Keratinocyte (primary cell): ENCODE data around the gene ECI1. TPM values are rescaled to one million over a fixed set of nuclear protein-coding genes. Genes with fewer than 3 reads are reported as not detected.

Source experiments
- DNase-seq: peaks from one replicate; pipeline ENCODE4 v3.0.0-alpha.2; 2011; ENCODE audit warnings: low read depth, missing footprints, low spot score
- FAIRE-seq: peaks from 2 replicates; lab custom pipeline; 2011; peaks lifted over from hg19 to GRCh38; lab: Jason Lieb, UNC
- H2AFZ ChIP-seq: 2 replicates; pipeline ENCODE4 v1.6.0; 2012; ENCODE audit warnings: low read length, control low read depth, inconsistent platforms; ENCODE audit not compliant: control insufficient read depth
- H3K27ac ChIP-seq: 2 replicates; pipeline ENCODE4 v1.5.1; 2011; ENCODE audit warnings: low read length; ENCODE audit not compliant: control insufficient read depth, insufficient read depth
- H3K27me3 ChIP-seq: 3 replicates; pipeline ENCODE4 v1.6.0; 2011; ENCODE audit warnings: low read length; ENCODE audit not compliant: control insufficient read depth, insufficient read depth; ENCODE audit errors: extremely low read depth
- H3K36me3 ChIP-seq, 2 experiments: 2 replicates in 1 of 2; 3 replicates in 1 of 2; pipeline ENCODE4 v1.5.1; 2011; ENCODE audit warnings: low read length in 2 of 2, mild to moderate bottlenecking in 1 of 2; ENCODE audit not compliant: control insufficient read depth in 2 of 2, insufficient read depth in 2 of 2; ENCODE audit errors: extremely low read depth in 1 of 2
- H3K4me1 ChIP-seq: 3 replicates; pipeline ENCODE4 v1.5.1; 2011; ENCODE audit warnings: low read length; ENCODE audit not compliant: control insufficient read depth, insufficient read depth; ENCODE audit errors: extremely low read depth
- H3K4me2 ChIP-seq: 3 replicates; pipeline ENCODE4 v1.6.0; 2011; ENCODE audit warnings: low read depth, low read length; ENCODE audit not compliant: control insufficient read depth, insufficient read depth; ENCODE audit errors: extremely low read depth
- H3K4me3 ChIP-seq, 3 experiments: fragments of 200-600 bp in 1 of 3; sonication (generic) in 1 of 3; 2 replicates in 2 of 3; 3 replicates in 1 of 3; pipeline ENCODE4 v1.5.1; 2011 to 2016; ENCODE audit warnings: low read length in 3 of 3, mild to moderate bottlenecking in 3 of 3, control low read depth in 2 of 3, inconsistent platforms in 1 of 3, low read depth in 1 of 3, mixed read lengths in 1 of 3, mixed run types in 1 of 3, moderate library complexity in 1 of 3; ENCODE audit not compliant: control insufficient read depth in 2 of 3, insufficient read depth in 2 of 3; ENCODE audit errors: extremely low read depth in 1 of 3
- H3K79me2 ChIP-seq: 2 replicates; pipeline ENCODE4 v1.6.0; 2012; ENCODE audit warnings: low read length; ENCODE audit not compliant: control insufficient read depth, insufficient read depth
- H3K9ac ChIP-seq: 3 replicates; pipeline ENCODE4 v1.6.0; 2011; ENCODE audit warnings: low read length; ENCODE audit not compliant: control insufficient read depth, insufficient read depth; ENCODE audit errors: extremely low read depth
- H3K9me1 ChIP-seq: 3 replicates; pipeline ENCODE4 v1.6.0; 2011; ENCODE audit warnings: low read length; ENCODE audit not compliant: control insufficient read depth, insufficient read depth; ENCODE audit errors: extremely low read depth
- H3K9me3 ChIP-seq: 2 replicates; pipeline ENCODE4 v1.5.1; 2012; ENCODE audit warnings: low read depth, low read length; ENCODE audit not compliant: control insufficient read depth
- H4K20me1 ChIP-seq: 3 replicates; pipeline ENCODE4 v1.6.0; 2011; ENCODE audit warnings: low read length; ENCODE audit not compliant: control insufficient read depth, insufficient read depth; ENCODE audit errors: extremely low read depth
- CTCF ChIP-seq, 3 experiments: IDR thresholded peaks in 1 of 3; conservative IDR thresholded peaks in 1 of 3; optimal IDR thresholded peaks in 1 of 3; 2 replicates in 2 of 3; 3 replicates in 1 of 3; pipeline versions ENCODE3 to v1.5.1; 2011; ENCODE audit warnings: low read length in 3 of 3, mild to moderate bottlenecking in 3 of 3, moderate library complexity in 2 of 3, control low read depth in 1 of 3, inconsistent platforms in 1 of 3; ENCODE audit not compliant: insufficient read depth in 2 of 3; ENCODE audit errors: extremely low read depth in 1 of 3
- EZH2 ChIP-seq: IDR thresholded peaks from one replicate; pipeline ENCODE4 v1.6.1; 2012; ENCODE audit warnings: inconsistent platforms, mild to moderate bottlenecking, low read length, moderate library complexity
- dilution Hi-C: fragments of 300-500 bp; cut with MboI; formaldehyde crosslinking; loops from one replicate; pipeline ENCODE4 v1.7.0; 2020; ENCODE audit warnings: low sequenced_read_pairs; ENCODE audit not compliant: extremely low pct_ligation_motif_present
- polyA plus RNA-seq, 5 experiments: library from polyadenylated mRNA; depleted of rRNA in 3 of 5; stranded (reverse) in 3 of 5; stranded (forward) in 1 of 5; unstranded in 1 of 5; fragments of >200 nt; gene quantifications; 1 replicate in 1 of 5; 2 replicates in 3 of 5; 3 replicates in 1 of 5; pipeline versions ENCODE4 v1.2.1 to v1.2.3, GENCODE V29; 2011 to 2012; ENCODE audit warnings: missing spikeins in 2 of 5, low read depth in 1 of 5, low replicate concordance in 1 of 5

Gene ECI1
- polyA plus RNA-seq, 1 donor (not counting 4 experiments of a cell fraction or from before 2014, with no cell fraction given), result 19.7 TPM

DNA sequence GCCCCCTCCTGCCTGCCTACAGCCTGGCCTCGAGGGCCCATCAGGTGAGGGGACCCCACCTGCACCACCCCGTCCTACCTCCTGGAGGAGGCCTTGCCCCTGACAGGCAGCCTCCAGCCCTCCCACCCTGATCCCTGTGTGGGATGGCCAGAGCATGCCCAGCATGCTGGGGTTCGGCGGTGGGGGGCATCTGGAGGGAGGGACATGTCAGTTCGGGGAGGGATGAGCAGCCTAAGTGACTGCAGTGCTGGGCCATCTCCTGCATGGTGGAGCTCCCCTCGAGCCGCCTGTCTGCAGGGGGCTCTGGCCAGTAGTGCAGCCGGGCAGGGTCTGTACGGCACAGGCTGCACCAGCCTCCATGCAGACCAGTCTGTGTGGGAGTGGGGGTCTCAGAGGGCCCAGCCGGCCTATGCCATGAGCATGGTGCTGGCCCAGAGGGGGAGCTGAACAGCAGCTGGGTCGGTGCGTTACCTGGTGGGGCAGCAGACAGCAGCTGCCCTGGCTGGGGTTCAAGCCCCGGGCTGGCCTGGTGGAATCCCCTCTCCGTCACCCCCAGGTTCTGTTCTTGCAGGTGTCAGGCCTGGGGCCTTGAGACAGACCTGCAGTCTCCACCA lies 20.6 kb upstream of the ECI1 start:
- peaks cover 9% of the 10 kb centered on the region for H3K4me1 ChIP-seq
- no peak overlapping the region for H2AFZ ChIP-seq
- no peak for FAIRE-seq
- H3K27ac ChIP-seq, result no peak overlapping the region
- TF ChIP-seq CTCF (optimal IDR thresholded peaks at IDR 0.05 in 1 of 3, IDR thresholded peaks at IDR 0.05 in 1 of 3, conservative IDR thresholded peaks at IDR 0.05 in 1 of 3; ENCODE audit: extremely low read depth in 1 of 3, insufficient read depth in 2 of 3, low read length in 3 of 3) (no peak), EZH2 (no peak)
- DNase-seq, result no peak
- H3K9me3 ChIP-seq, result no peaks in the 10 kb centered on the region
- H3K9me1 ChIP-seq, result no peaks in the 10 kb centered on the region
- no peak overlapping the region for H3K9ac ChIP-seq
- dilution Hi-C loops, result no loop called here
- H3K4me3 ChIP-seq, result no peak overlapping the region
- H3K4me2 ChIP-seq, result no peak overlapping the region
- H3K36me3 ChIP-seq, result peaks cover 0 to 1% of the 10 kb centered on the region in 2 experiments
- H4K20me1 ChIP-seq, result peaks cover 2% of the 10 kb centered on the region
- peaks cover 16% of the 10 kb centered on the region for H3K79me2 ChIP-seq
- H3K27me3 ChIP-seq, result no peaks in the 10 kb centered on the region

DNA sequence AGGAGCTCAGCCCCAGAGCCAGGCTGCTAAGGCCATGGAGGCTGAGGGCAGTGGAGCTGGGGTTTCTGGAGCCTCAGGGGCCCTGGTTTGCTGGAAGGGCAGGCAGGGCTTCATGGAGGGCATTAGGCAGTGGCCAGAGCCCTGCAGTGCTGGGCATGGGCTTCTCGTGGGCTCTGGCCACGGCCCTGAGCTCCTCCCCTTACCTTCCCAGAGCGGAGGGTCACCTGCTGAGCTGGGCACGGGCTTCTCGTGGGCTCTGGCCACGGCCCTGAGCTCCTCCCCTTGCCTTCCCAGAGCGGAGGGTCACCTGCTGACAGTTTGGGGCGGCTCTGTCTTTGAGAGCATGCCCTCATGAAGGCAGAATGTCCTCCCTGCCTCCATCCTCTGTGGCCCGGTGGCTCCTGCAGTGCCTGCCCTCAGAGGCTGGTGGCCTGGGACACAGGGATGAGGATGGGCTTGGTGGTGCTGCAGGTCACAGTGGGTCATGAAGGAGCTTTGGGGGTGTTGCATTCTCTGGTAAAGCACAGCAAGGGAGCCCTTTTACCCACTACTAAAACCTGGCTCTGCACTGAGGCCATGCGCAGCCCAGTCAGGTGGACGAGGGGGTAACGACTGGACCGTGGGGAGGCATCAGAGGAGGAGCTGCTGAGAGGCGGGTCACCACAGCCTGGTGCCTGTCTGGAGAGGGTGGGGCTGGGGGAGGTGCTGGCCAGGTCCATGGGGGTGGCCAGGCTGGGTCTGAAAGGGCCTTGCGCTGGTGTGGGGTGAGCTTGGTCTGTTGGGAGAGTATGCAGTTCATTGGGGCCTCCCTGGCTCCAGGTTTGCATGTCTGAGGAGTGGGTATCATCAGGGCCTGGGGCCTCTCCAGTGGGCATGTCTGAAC lies 19.4 kb upstream of the ECI1 start:
- FAIRE-seq (no peak), DNase-seq (no peak)
- no peak overlapping the region for H3K4me3 ChIP-seq
- peaks cover 8% of the 10 kb centered on the region for H4K20me1 ChIP-seq
- peaks cover 27% of the 10 kb centered on the region for H3K79me2 ChIP-seq
- peaks cover 0 to 1% of the 10 kb centered on the region in 2 experiments for H3K36me3 ChIP-seq
- no peak overlapping the region for H3K4me2 ChIP-seq
- H3K27me3 ChIP-seq, result no peaks in the 10 kb centered on the region
- no peak overlapping the region for H3K9ac ChIP-seq
- peaks cover 2% of the 10 kb centered on the region for H3K9me1 ChIP-seq
- no peak overlapping the region for H3K27ac ChIP-seq
- TF ChIP-seq EZH2 (no peak), CTCF (optimal IDR thresholded peaks at IDR 0.05 in 1 of 3, IDR thresholded peaks at IDR 0.05 in 1 of 3, conservative IDR thresholded peaks at IDR 0.05 in 1 of 3; ENCODE audit: extremely low read depth in 1 of 3, insufficient read depth in 2 of 3, low read length in 3 of 3) (no peak)
- H3K4me1 ChIP-seq, result peaks cover 11% of the 10 kb centered on the region
- H3K9me3 ChIP-seq, result no peaks in the 10 kb centered on the region
- dilution Hi-C loops, result no loop called here
- no peak overlapping the region for H2AFZ ChIP-seq
